Tibial nerve (tissue), 3 donors: ENCODE results near the gene CPT1B.

ENCODE experiments used
- EP300 ChIP-seq, 2 donors: sonication (generic); formaldehyde crosslinking; IDR thresholded peaks; one replicate each; pipeline ENCODE4 v1.6.1; 2017; ENCODE audit warnings: antibody characterized with exemption in 2 of 2, mild to moderate bottlenecking in 1 of 2
- POLR2A ChIP-seq, 2 donors: fragments of 450-650 bp; IDR thresholded peaks; one replicate each; pipeline ENCODE4 v1.6.1; 2017; ENCODE audit warnings: antibody characterized with exemption in 2 of 2, mild to moderate bottlenecking in 2 of 2, moderate library complexity in 2 of 2

GRCh38 chr22:50597097-50597496, 18.9 kb upstream of the CPT1B start:
- TF ChIP-seq POLR2A (IDR thresholded peaks at IDR 0.05) = no peak
- no peak for TF ChIP-seq EP300 (IDR thresholded peaks at IDR 0.05)
